Measurements from ENCODE around the gene PRKCE. TPM values are rescaled to one million over a fixed set of nuclear protein-coding genes. Genes with fewer than 3 reads are reported as not detected.

The PRKCE gene
- total RNA-seq, 2 experiments from 2014 or later: 13.1 to 15.4 TPM

DNA sequence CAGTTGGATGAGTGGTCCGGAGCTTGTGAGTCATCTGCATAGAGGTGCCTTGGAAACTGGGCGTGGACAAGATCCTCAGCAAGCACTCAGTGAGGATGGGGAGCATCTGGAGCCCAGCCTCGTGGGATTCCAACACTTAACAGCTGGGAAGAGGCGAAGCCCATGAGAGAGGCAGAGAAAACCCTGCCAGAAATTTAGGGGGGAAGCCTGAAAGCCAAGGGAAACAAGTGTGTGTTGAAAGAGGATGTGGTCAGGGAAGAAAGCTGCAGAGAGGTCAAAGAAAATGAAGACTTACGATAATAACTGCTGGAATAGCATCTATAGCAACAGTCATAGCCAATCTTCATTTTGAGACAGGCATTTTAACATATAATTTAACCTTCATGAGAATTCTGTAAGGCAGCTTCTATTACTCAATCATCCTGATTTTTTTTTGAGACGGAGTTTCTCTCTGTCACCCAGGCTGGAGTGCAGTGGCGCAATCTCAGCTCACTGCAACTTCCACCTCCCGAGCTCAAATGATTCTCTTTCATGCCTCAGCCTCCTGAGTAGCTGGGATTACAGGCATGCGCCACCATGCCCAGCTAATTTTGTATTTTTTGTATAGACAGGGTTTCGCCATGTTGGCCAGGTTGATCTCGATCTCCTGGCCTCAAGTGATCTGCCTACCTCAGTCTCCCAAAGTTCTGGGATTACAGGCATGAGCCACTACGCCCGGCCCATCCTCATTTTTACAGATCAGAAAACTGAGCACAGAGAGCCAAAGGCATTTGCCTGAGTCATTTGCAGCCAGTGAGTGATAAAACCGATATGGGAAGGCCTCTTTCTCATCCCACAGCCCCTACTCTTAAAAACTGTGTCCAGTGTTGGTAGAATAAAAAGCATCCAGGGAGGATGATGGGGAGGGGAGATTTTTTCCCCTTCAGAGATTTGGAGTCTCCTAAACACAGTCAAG lies 431.3 kb downstream of the PRKCE start:
- no peaks in the 10 kb centered on the region for H3K9me3 Mint-ChIP-seq
- no peak overlapping the region for H3K27ac Mint-ChIP-seq
- H3K4me3 Mint-ChIP-seq: no peak overlapping the region
- no peak for DNase-seq
- H3K4me1 Mint-ChIP-seq: peaks cover 18% of the 10 kb centered on the region
- POLR2A ChIA-PET: interaction anchor here (0.7 kb wide), 1 partner anchor 96 kb away, joined by 4 read pairs; no protein-coding TSS in a partner anchor
- H3K27me3 Mint-ChIP-seq: no peaks in the 10 kb centered on the region
- CTCF ChIA-PET: interaction anchor here (1.5 kb wide), 1 partner anchor 12 kb away, joined by 4 read pairs; no protein-coding TSS in a partner anchor
- peaks cover 3% of the 10 kb centered on the region for H3K36me3 Mint-ChIP-seq (ENCODE audit: low read depth)

- Mint-ChIP-seq H3K27me3 (no peaks in the 10 kb centered on the region), H3K36me3 (ENCODE audit: low read depth) (peaks cover 10% of the 10 kb centered on the region), H3K4me1 (peaks cover 12% of the 10 kb centered on the region), H3K4me3 (no peak overlapping the region), H3K27ac (no peak overlapping the region), H3K9me3 (no peaks in the 10 kb centered on the region)
- no peak for DNase-seq
- CTCF ChIA-PET: interaction anchor here (1.2 kb wide), 1 partner anchor 9 kb away, joined by 4 read pairs; no protein-coding TSS in a partner anchor
- POLR2A ChIA-PET: no interaction called here
Measured at GRCh38 chr2:46086578-46087070, 435.1 kb downstream of the PRKCE start.

DNA sequence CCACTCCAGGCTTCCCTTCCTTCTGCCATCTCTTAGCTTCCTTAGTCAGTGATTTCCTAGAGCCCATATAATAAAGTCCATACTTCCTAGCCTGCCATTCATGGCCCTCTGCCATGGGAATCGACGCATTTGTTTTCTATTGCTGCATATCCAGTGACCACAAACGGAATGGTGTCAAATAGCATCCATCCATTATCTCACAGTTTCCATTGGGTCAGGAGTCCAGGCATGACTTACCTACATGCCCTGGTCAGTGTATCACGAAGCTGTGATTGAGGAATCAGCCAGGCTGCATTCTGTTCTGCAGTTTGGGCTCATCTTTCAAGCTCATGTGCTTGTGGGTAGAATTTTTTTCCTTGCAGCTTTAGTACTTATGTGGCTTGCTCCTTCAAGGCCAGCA lies 436.0 kb downstream of the PRKCE start:
- POLR2A ChIA-PET: no interaction called here
- no peak overlapping the region for H3K4me3 Mint-ChIP-seq
- H3K36me3 Mint-ChIP-seq (ENCODE audit: low read depth): peaks cover 10% of the 10 kb centered on the region
- H3K27me3 Mint-ChIP-seq: no peaks in the 10 kb centered on the region
- H3K27ac Mint-ChIP-seq: no peak overlapping the region
- DNase-seq: no peak
- CTCF ChIA-PET: no interaction called here
- no peaks in the 10 kb centered on the region for H3K9me3 Mint-ChIP-seq
- H3K4me1 Mint-ChIP-seq: peaks cover 5% of the 10 kb centered on the region

- CTCF ChIA-PET: interaction anchor here (1.5 kb wide), 1 partner anchor 28 kb away, joined by 3 read pairs; no protein-coding TSS in a partner anchor
- POLR2A ChIA-PET: no interaction called here
- H3K4me3 Mint-ChIP-seq: no peak overlapping the region
- H3K27me3 Mint-ChIP-seq: no peaks in the 10 kb centered on the region
- no peak for DNase-seq
- H3K4me1 Mint-ChIP-seq: no peaks in the 10 kb centered on the region
- peaks cover 1% of the 10 kb centered on the region for H3K9me3 Mint-ChIP-seq
- H3K27ac Mint-ChIP-seq: no peak overlapping the region
- peaks cover 14% of the 10 kb centered on the region for H3K36me3 Mint-ChIP-seq (ENCODE audit: low read depth)
Measured at GRCh38 chr2:46091004-46091403, 439.5 kb downstream of the PRKCE start.

GRCh38 chr2:46091961-46092667 lies 440.6 kb downstream of the PRKCE start:
- peaks cover 3% of the 10 kb centered on the region for H3K9me3 Mint-ChIP-seq
- no peak overlapping the region for H3K27ac Mint-ChIP-seq
- DNase-seq: no peak
- no peak overlapping the region for H3K4me3 Mint-ChIP-seq
- peaks cover 14% of the 10 kb centered on the region for H3K36me3 Mint-ChIP-seq (ENCODE audit: low read depth)
- ChIA-PET POLR2A (no interaction called here), CTCF (no interaction called here)
- H3K4me1 Mint-ChIP-seq: no peaks in the 10 kb centered on the region
- H3K27me3 Mint-ChIP-seq: no peaks in the 10 kb centered on the region

GRCh38 chr2:46094689-46095088 lies 443.2 kb downstream of the PRKCE start:
- POLR2A ChIA-PET: no interaction called here
- H3K4me1 Mint-ChIP-seq: peaks cover 16% of the 10 kb centered on the region
- CTCF ChIA-PET: interaction anchor here (0.6 to 0.7 kb wide), 2 partner anchors 63 to 711 kb away, joined by 3 read pairs; no protein-coding TSS in a partner anchor
- H3K27ac Mint-ChIP-seq: no peak overlapping the region
- H3K4me3 Mint-ChIP-seq: no peak overlapping the region
- no peaks in the 10 kb centered on the region for H3K27me3 Mint-ChIP-seq
- H3K9me3 Mint-ChIP-seq: peaks cover 3% of the 10 kb centered on the region
- no peak for DNase-seq
- peaks cover 4% of the 10 kb centered on the region for H3K36me3 Mint-ChIP-seq (ENCODE audit: low read depth)

- no peak for DNase-seq
- H3K4me1 Mint-ChIP-seq: peaks cover 16% of the 10 kb centered on the region
- H3K4me3 Mint-ChIP-seq: no peak overlapping the region
- H3K27ac Mint-ChIP-seq: no peak overlapping the region
- ChIA-PET POLR2A (no interaction called here), CTCF (interaction anchor here (1.4 kb wide), 1 partner anchor 10 kb away, joined by 4 read pairs; no protein-coding TSS in a partner anchor)
- peaks cover 3% of the 10 kb centered on the region for H3K9me3 Mint-ChIP-seq
- no peaks in the 10 kb centered on the region for H3K27me3 Mint-ChIP-seq
- peaks cover 4% of the 10 kb centered on the region for H3K36me3 Mint-ChIP-seq (ENCODE audit: low read depth)
Measured at GRCh38 chr2:46095830-46096229, 444.4 kb downstream of the PRKCE start.

- DNase-seq: no peak
- Mint-ChIP-seq H3K4me1 (peaks cover 16% of the 10 kb centered on the region), H3K4me3 (no peak overlapping the region), H3K36me3 (ENCODE audit: low read depth) (peaks cover 4% of the 10 kb centered on the region), H3K27ac (no peak overlapping the region), H3K27me3 (no peaks in the 10 kb centered on the region), H3K9me3 (peaks cover 3% of the 10 kb centered on the region)
- POLR2A ChIA-PET: no interaction called here
- CTCF ChIA-PET: interaction anchor here (1.4 kb wide), 1 partner anchor 10 kb away, joined by 4 read pairs; no protein-coding TSS in a partner anchor
Measured at GRCh38 chr2:46096260-46096659, 444.8 kb downstream of the PRKCE start.

DNA sequence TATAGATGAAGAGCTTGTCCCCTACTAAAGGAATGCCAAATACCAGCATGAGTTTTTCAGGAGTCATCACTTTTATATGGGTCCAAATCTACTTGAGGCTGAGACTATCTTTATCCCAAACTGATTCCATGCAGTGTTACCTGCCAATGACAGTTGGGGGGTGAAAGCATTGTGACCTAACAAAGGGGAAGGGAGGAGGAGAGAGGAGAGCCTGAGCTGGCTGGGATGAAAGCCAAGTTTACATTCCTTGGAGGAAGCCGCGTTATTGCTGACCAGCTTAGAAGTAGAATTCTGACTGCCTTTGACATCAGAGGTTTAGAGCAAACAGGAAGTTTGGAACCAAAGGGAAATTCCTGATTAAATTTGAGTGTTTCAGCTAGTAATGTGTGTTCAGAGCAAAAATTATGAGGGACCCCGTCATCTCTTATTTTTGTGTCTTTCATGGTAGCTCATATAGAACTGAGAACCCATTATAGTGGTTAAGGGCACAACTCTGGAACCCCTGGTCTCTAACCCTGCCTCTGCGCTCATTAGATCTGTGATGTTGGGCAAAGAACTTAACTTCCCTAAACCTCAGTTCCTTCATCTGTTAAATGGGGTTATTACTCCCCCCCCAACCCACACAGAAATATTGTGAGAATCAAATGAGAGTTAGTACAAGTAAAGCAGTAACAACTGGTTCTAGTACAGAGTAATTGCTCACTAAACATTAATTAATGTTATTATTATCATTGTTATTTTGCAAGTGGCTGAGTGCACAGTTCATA lies 446.4 kb downstream of the PRKCE start:
- Mint-ChIP-seq H3K27me3 (no peaks in the 10 kb centered on the region), H3K36me3 (ENCODE audit: low read depth) (peaks cover 4% of the 10 kb centered on the region), H3K9me3 (peaks cover 6% of the 10 kb centered on the region), H3K4me1 (peaks cover 16% of the 10 kb centered on the region), H3K27ac (no peak overlapping the region), H3K4me3 (no peak overlapping the region)
- POLR2A ChIA-PET: no interaction called here
- CTCF ChIA-PET: interaction anchor here (1.0 to 3.0 kb wide), 4 partner anchors 10 to 47 kb away, joined by 3 to 13 read pairs (median 4); no protein-coding TSS in a partner anchor
- DNase-seq: no peak

GRCh38 chr2:46098621-46099062 lies 447.2 kb downstream of the PRKCE start:
- peaks cover 6% of the 10 kb centered on the region for H3K9me3 Mint-ChIP-seq
- no peak overlapping the region for H3K4me3 Mint-ChIP-seq
- CTCF ChIA-PET: interaction anchor here (1.0 to 3.0 kb wide), 4 partner anchors 9 to 46 kb away, joined by 3 to 13 read pairs (median 4); no protein-coding TSS in a partner anchor
- H3K4me1 Mint-ChIP-seq: peaks cover 16% of the 10 kb centered on the region
- DNase-seq: peak; percentile 8
- H3K36me3 Mint-ChIP-seq (ENCODE audit: low read depth): peaks cover 4% of the 10 kb centered on the region
- no peak overlapping the region for H3K27ac Mint-ChIP-seq
- no peaks in the 10 kb centered on the region for H3K27me3 Mint-ChIP-seq
- POLR2A ChIA-PET: no interaction called here

DNA sequence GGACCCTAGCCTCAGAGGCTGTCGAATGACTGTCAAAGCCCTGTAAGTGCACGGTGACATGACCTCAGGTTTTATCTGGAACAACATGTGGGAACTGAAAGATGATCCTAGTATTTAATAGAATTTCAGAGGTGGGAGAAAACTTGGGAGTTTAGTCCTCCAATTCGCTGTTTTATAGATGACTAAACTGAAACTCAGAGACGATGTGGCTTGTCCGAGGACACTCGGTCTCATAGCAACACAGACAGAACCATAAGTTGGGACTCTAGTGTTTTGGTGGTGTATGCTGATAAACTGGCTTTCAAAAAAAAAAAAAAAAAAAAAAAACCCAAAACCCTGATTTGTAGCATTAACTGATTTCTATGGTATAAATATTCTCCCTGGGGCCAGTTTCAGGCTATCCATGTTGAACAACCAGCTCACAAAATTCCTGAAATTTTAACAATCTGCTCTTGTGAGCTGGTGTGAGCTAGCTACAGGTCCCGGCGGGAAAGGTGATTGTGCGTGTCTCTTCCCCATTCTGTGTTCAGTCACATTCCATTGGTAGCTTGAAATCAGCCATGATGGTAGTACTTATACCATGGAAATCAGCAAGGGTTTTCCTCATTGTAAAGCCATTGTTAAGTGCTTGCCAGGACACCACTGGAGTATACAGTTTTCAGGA lies 450.2 kb downstream of the PRKCE start:
- POLR2A ChIA-PET: no interaction called here
- Mint-ChIP-seq H3K27me3 (no peaks in the 10 kb centered on the region), H3K4me3 (no peak overlapping the region), H3K27ac (no peak overlapping the region), H3K9me3 (peaks cover 15% of the 10 kb centered on the region), H3K4me1 (peaks cover 16% of the 10 kb centered on the region), H3K36me3 (ENCODE audit: low read depth) (peaks cover 15% of the 10 kb centered on the region)
- CTCF ChIA-PET: no interaction called here
- DNase-seq: no peak

DNA sequence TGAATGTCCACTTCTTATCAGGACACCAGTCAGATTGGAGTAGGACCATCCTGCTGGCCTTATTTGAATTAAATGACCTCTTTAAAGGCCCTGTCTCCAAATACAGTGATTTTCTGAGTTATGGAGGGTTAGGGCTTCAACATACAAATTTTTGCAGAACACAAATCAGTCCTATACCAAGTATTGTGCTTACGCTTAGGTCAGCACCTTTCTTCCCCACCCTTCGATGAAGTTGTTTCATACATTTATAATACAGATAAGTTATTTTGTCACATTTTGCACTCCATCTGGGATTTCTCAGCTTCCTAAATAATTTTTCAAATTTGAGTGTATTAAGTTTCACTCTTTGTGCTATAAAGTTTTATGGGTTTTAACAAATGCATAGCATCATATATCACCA lies 455.2 kb downstream of the PRKCE start:
- H3K9me3 Mint-ChIP-seq: peaks cover 14% of the 10 kb centered on the region
- no peak overlapping the region for H3K4me3 Mint-ChIP-seq
- no peaks in the 10 kb centered on the region for H3K4me1 Mint-ChIP-seq
- no peak overlapping the region for H3K27ac Mint-ChIP-seq
- peaks cover 15% of the 10 kb centered on the region for H3K36me3 Mint-ChIP-seq (ENCODE audit: low read depth)
- H3K27me3 Mint-ChIP-seq: no peaks in the 10 kb centered on the region
- CTCF ChIA-PET: interaction anchor here (2.8 kb wide), 1 partner anchor 9 kb away, joined by 13 read pairs; no protein-coding TSS in a partner anchor
- DNase-seq: no peak
- POLR2A ChIA-PET: no interaction called here

All from activated CD4-positive, alpha-beta T cell treated with anti-CD3 and anti-CD28 coated beads, Interleukin-2, amount 10 ng/mL, durations not matched to agents 7 days and 5 days (primary cell).